Fibroblast of villous mesenchyme (primary cell): ENCODE data around the gene SLX4. TPM values are rescaled to one million over a fixed set of nuclear protein-coding genes. Genes with fewer than 3 reads are reported as not detected.

ENCODE experiments used
- DNase-seq: peaks from one replicate; pipeline ENCODE4 v3.0.0-alpha.2; 2010; ENCODE audit warnings: low read depth
- H3K4me3 ChIP-seq: 2 replicates; pipeline ENCODE4 v1.5.1; 2011; ENCODE audit warnings: low read depth, mild to moderate bottlenecking, low read length
- CTCF ChIP-seq: IDR thresholded peaks from 2 replicates; pipeline ENCODE4 v1.5.1; 2012; ENCODE audit warnings: low read depth, mild to moderate bottlenecking, low read length; ENCODE audit not compliant: insufficient read depth
- total RNA-seq: library from RNA; depleted of rRNA; stranded (reverse); fragments of >200 nt; gene quantifications from 2 replicates; pipeline ENCODE4 v1.2.3, GENCODE V29; 2012

The SLX4 gene
- total RNA-seq, 1 donor: 7.3 TPM

- peak; percentile 61 for DNase-seq
- H3K4me3 ChIP-seq: no peak within 1 kb of the TSS
- peak; percentile 73 for TF ChIP-seq CTCF
Observed at GRCh38 chr16:3654249-3654991, 43.0 kb upstream of the SLX4 start, which contains the start of gene DNASE1. Gene DNASE1, plus strand, starts transcription at chr16:3654691. Its CDS starts 683 bp downstream, at chr16:3655374.

- H3K4me3 ChIP-seq: no peak overlapping the region
- DNase-seq: no peak
- no peak for TF ChIP-seq CTCF
Observed at GRCh38 chr16:3652373-3653195, 41.2 kb upstream of the SLX4 start.

GRCh38 chr16:3651461-3652372 is 40.3 kb upstream of the SLX4 start:
- H3K4me3 ChIP-seq: no peak overlapping the region
- DNase-seq: no peak
- TF ChIP-seq CTCF: no peak

- DNase-seq: no peak
- TF ChIP-seq CTCF: no peak
- no peak overlapping the region for H3K4me3 ChIP-seq
Observed at GRCh38 chr16:3650631-3651265, 39.3 kb upstream of the SLX4 start.

GRCh38 chr16:3646348-3646920 is 35.0 kb upstream of the SLX4 start:
- DNase-seq: peak; percentile 50
- H3K4me3 ChIP-seq: no peak overlapping the region
- TF ChIP-seq CTCF: no peak
